ENCODE results near the gene ITPRIP.

ITPRIP gene

DNA sequence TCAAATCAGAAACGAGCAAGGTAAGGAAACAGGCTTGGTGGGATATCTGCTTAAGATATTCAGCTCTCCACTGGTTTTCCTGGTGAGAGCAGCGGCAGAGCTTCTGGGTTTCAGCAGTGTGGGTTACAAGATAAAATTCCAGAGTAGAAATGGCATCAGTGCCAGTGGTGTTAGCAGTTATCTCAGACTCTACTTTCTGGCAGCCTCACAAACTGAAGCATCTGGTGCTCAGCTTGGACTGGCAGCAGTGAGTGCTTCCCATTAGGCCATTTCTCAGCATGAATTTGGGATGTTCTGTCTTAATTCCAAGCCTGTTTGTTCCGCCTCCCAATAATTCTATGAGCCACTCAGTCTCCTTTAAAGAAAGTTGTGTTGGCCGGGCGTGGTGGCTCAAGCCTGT lies 76.2 kb downstream of the ITPRIP start:
- H3K36me3 ChIP-seq (replicated peaks; ENCODE audit: low read depth, low read length): peaks cover 34% of the 10 kb centered on the region
- TF ChIP-seq, protein P1, sequence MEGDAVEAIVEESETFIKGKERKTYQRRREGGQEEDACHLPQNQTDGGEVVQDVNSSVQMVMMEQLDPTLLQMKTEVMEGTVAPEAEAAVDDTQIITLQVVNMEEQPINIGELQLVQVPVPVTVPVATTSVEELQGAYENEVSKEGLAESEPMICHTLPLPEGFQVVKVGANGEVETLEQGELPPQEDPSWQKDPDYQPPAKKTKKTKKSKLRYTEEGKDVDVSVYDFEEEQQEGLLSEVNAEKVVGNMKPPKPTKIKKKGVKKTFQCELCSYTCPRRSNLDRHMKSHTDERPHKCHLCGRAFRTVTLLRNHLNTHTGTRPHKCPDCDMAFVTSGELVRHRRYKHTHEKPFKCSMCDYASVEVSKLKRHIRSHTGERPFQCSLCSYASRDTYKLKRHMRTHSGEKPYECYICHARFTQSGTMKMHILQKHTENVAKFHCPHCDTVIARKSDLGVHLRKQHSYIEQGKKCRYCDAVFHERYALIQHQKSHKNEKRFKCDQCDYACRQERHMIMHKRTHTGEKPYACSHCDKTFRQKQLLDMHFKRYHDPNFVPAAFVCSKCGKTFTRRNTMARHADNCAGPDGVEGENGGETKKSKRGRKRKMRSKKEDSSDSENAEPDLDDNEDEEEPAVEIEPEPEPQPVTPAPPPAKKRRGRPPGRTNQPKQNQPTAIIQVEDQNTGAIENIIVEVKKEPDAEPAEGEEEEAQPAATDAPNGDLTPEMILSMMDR (IDR thresholded peaks at IDR 0.05; ENCODE audit: low read depth, low read length): no peak
- TF ChIP-seq EZH2phosphoT487 (IDR thresholded peaks at IDR 0.05; ENCODE audit: low read depth): no peak
- peaks cover under 1% of the 10 kb centered on the region for H3K4me1 ChIP-seq (ENCODE audit: low read length)
- H3K79me2 ChIP-seq (ENCODE audit: low read length): peaks cover 41% of the 10 kb centered on the region
- H3K27ac ChIP-seq (ENCODE audit: low read length): no peak overlapping the region
- no peaks in the 10 kb centered on the region for H4K20me1 ChIP-seq (ENCODE audit: insufficient read depth, low read length)
- H3K9ac ChIP-seq (ENCODE audit: low read length): no peak overlapping the region
- H2AFZ ChIP-seq (ENCODE audit: low read depth, low read length): no peak overlapping the region
- no peak overlapping the region for H3K4me3 ChIP-seq (ENCODE audit: low read length)
- H3K9me3 ChIP-seq (ENCODE audit: insufficient read depth, low read length): no peaks in the 10 kb centered on the region
- no peak overlapping the region for H3K4me2 ChIP-seq (ENCODE audit: low read length)
- H3K27me3 ChIP-seq (ENCODE audit: low read depth, low read length): no peaks in the 10 kb centered on the region

DNA sequence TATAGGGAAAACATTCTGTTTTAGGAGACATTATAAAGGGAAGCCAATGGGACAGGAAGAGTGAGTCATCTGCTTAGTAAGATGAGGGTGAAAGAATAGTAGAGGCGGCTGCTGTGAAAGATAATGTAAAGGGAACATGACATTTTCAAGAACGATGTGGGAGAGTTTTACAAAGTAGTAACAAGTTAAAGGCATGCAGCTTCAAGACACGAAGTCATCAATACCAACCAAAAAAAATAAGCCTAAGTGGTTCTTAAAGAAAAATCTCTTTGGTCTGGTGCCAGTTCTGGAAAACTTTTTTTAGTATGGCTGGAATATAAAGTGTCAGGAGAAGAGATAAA lies 77.5 kb downstream of the ITPRIP start:
- Histone ChIP-seq H4K20me1 (ENCODE audit: insufficient read depth, low read length) (no peaks in the 10 kb centered on the region), H3K4me2 (ENCODE audit: low read length) (no peak overlapping the region), H3K27me3 (ENCODE audit: low read depth, low read length) (no peaks in the 10 kb centered on the region), H3K79me2 (ENCODE audit: low read length) (peaks cover 45% of the 10 kb centered on the region), H3K9ac (ENCODE audit: low read length) (no peak overlapping the region), H3K4me3 (ENCODE audit: low read length) (no peak overlapping the region), H3K27ac (ENCODE audit: low read length) (no peak overlapping the region), H3K9me3 (ENCODE audit: insufficient read depth, low read length) (no peaks in the 10 kb centered on the region), H3K4me1 (ENCODE audit: low read length) (peaks cover 9% of the 10 kb centered on the region), H3K36me3 (replicated peaks; ENCODE audit: low read depth, low read length) (peaks cover 28% of the 10 kb centered on the region), H2AFZ (ENCODE audit: low read depth, low read length) (no peak overlapping the region)
- TF ChIP-seq EZH2phosphoT487 (IDR thresholded peaks at IDR 0.05; ENCODE audit: low read depth): no peak
- TF ChIP-seq, protein P1 (IDR thresholded peaks at IDR 0.05; ENCODE audit: low read depth, low read length): no peak

DNA sequence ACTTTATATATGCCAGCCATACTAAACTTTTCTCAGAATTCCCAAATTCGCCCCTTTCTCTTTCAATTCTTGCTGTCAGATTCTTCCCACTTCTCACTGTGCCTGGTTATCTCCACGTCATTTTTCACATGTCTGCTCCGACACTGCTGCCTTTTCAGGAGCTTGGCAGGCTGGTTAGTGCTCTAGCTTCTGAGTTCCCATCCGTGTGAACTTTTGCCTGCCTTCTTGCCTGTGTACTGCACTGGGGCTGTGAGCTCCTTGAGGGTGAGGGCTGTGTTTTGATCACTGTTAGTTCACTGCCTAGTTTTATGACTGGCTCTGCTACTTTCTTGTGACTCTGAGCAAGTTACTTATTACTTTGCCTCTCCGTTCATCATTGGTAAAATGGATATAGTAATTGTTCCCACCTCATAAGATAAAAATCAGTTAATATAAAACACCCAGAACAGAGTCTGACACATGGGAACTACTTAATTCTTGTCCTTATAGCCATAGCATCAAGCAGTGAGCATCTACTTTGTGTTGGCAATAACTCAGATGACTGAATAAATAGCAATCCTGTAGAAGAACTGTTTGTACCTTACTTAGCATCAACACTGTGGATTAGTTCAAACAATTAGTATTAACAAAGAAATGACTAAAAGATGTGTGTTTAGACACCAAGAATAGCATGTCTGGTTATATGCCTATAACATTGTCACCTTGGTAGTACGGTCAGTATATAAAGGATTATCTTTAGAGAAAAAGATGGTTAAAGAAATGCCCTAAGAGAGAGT lies 78.1 kb downstream of the ITPRIP start:
- no peaks in the 10 kb centered on the region for H4K20me1 ChIP-seq (ENCODE audit: insufficient read depth, low read length)
- peaks cover 45% of the 10 kb centered on the region for H3K79me2 ChIP-seq (ENCODE audit: low read length)
- H3K27me3 ChIP-seq (ENCODE audit: low read depth, low read length): no peaks in the 10 kb centered on the region
- no peak overlapping the region for H3K4me2 ChIP-seq (ENCODE audit: low read length)
- H3K9ac ChIP-seq (ENCODE audit: low read length): no peak overlapping the region
- H3K4me1 ChIP-seq (ENCODE audit: low read length): peaks cover 11% of the 10 kb centered on the region
- no peak overlapping the region for H3K27ac ChIP-seq (ENCODE audit: low read length)
- TF ChIP-seq EZH2phosphoT487 (IDR thresholded peaks at IDR 0.05; ENCODE audit: low read depth): no peak
- TF ChIP-seq, protein P1 (IDR thresholded peaks at IDR 0.05; ENCODE audit: low read depth, low read length): no peak
- peaks cover 23% of the 10 kb centered on the region for H3K36me3 ChIP-seq (replicated peaks; ENCODE audit: low read depth, low read length)
- H3K4me3 ChIP-seq (ENCODE audit: low read length): no peak overlapping the region
- H2AFZ ChIP-seq (ENCODE audit: low read depth, low read length): no peak overlapping the region
- no peaks in the 10 kb centered on the region for H3K9me3 ChIP-seq (ENCODE audit: insufficient read depth, low read length)

Data from OCI-LY3 (cell line).